Astrocyte (in vitro differentiated cells and primary cell): Measurements from ENCODE around the gene IL3RA.
"Not testable (repeated sequence)": the region's sequence is repeated elsewhere in the genome, so short reads cannot be mapped to it uniquely, and the experiment has no call there.

Source experiments
- CTCF ChIP-seq: IDR thresholded peaks from 2 replicates; pipeline ENCODE4 v1.5.1; 2011; ENCODE audit warnings: low read depth, mild to moderate bottlenecking, inconsistent platforms, low read length, moderate library complexity; ENCODE audit not compliant: insufficient read depth
- EZH2 ChIP-seq: IDR thresholded peaks from 2 replicates; pipeline ENCODE4 v1.6.1; 2012; ENCODE audit warnings: mild to moderate bottlenecking, low read length, inconsistent platforms; ENCODE audit not compliant: insufficient read depth

GRCh38 chrX:1405769-1406168, 69.2 kb downstream of the IL3RA start:
- not testable (repeated sequence) for TF ChIP-seq EZH2, CTCF
